ENCODE measurements around the gene SHISA4. TPM values are rescaled to one million over a fixed set of nuclear protein-coding genes. Genes with fewer than 3 reads are reported as not detected.

SHISA4 gene
- total RNA-seq, 1 experiment from 2014 or later = 9.9 TPM

DNA sequence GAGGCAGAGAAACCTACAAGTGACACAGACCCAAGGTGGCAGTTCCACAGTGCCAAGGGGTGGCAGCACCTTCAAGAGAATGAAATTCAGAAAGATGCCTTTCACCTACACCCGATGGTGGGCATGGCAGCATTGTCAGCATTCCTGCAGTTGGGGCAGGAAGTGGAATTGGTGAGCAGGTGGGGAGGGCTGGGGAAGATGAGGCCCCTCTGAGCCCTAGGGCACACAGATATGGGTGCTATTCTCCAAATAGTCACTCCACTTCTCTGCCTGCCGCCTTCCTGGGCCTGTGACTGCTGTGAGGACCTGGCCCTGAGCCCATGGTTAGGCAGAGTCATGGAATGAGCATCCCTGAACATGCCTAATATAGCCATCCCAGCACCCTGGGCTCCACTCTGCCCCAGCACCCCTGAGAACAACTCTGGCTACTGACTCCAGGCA lies 8.3 kb downstream of the SHISA4 start:
- no TSS peak for BruUV-seq (replicated peaks)
- peaks cover 4% of the 10 kb centered on the region for H3K36me3 Mint-ChIP-seq (ENCODE audit: insufficient read depth, unreplicated experiment)
- intact Hi-C loops (cut with micrococcal nuclease; ENCODE audit: unreplicated experiment) = loop anchor here (1.0 to 5.0 kb wide), 3 partner anchors 75 to 238 kb away; no protein-coding TSS in a partner anchor
- H3K4me1 Mint-ChIP-seq (ENCODE audit: low read depth, unreplicated experiment) = peaks cover 10% of the 10 kb centered on the region
- H3K9me3 Mint-ChIP-seq (ENCODE audit: low read depth, unreplicated experiment) = peaks cover 5% of the 10 kb centered on the region
- DNase-seq = peak; percentile 64
- CTCF ChIA-PET = interaction anchor here (0.6 to 3.2 kb wide), 8 partner anchors 10 to 222 kb away, joined by 3 to 74 read pairs (median 6); partner anchors contain the start of gene LMOD1
- H3K4me3 Mint-ChIP-seq (ENCODE audit: low read depth, unreplicated experiment) = no peak overlapping the region
- TF ChIP-seq, protein P1, sequence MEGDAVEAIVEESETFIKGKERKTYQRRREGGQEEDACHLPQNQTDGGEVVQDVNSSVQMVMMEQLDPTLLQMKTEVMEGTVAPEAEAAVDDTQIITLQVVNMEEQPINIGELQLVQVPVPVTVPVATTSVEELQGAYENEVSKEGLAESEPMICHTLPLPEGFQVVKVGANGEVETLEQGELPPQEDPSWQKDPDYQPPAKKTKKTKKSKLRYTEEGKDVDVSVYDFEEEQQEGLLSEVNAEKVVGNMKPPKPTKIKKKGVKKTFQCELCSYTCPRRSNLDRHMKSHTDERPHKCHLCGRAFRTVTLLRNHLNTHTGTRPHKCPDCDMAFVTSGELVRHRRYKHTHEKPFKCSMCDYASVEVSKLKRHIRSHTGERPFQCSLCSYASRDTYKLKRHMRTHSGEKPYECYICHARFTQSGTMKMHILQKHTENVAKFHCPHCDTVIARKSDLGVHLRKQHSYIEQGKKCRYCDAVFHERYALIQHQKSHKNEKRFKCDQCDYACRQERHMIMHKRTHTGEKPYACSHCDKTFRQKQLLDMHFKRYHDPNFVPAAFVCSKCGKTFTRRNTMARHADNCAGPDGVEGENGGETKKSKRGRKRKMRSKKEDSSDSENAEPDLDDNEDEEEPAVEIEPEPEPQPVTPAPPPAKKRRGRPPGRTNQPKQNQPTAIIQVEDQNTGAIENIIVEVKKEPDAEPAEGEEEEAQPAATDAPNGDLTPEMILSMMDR (IDR thresholded peaks at IDR 0.05; ENCODE audit: unreplicated experiment) = no peak
- no peak overlapping the region for H3K27ac Mint-ChIP-seq (ENCODE audit: unreplicated experiment)
- peaks cover 16% of the 10 kb centered on the region for H3K27me3 Mint-ChIP-seq (ENCODE audit: unreplicated experiment)

DNA sequence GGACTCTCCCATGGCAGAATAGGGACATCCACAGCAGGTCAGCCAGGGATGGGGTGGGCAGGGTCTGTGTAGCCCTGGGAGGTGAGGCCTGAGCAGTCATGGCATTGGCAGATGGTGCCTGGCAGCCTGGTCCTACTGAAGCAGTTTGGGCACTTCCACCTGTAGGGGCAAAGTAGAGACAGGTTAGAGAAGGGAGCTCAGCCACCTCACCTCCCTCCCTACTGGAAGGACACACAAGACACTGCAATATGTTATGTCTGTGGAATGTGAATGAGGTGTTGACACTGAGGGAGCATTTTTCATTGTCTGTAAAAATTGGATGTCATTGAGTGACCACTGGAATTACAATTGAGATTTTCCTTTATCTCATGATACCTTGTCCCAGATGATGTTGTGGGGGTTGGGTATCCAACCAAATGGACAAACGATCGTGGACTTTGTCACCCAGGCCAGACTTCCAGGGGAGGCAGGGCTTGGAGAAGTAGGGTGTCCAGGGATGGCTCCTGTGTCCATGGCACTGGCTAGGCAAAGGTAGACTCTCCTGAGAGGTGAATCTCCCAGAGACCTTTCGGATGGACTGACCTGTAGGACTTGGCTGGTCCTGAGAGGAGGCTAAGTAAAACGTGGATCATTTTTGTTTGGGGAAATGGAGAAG lies 9.7 kb downstream of the SHISA4 start:
- TF ChIP-seq, protein P1 (IDR thresholded peaks at IDR 0.05; ENCODE audit: unreplicated experiment) = no peak

DNA sequence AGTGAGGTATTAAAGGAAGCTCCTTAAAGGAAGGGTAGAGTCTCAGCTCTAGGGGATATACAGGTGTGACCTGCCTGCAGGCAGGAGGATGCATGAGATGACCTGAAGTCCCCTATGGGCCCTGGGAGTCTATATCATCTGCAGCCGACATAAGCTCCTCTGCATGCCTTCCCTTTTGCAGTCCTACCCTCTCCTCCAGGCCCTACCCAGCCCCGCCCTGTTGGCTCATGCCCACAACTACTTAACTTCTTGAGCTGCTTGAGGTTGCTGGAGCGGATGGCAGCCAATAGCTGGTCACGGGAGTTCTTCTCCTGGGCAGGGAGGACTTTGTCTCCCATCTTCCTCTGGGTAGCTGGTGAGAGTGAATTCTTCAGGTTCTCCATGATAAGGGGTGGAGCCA lies 10.3 kb downstream of the SHISA4 start:
- DNase-seq = no peak
- no peak overlapping the region for H3K27ac Mint-ChIP-seq (ENCODE audit: unreplicated experiment)
- TF ChIP-seq, protein P1 (IDR thresholded peaks at IDR 0.05; ENCODE audit: unreplicated experiment) = no peak
- BruUV-seq (replicated peaks) = no TSS peak
- peaks cover 16% of the 10 kb centered on the region for H3K27me3 Mint-ChIP-seq (ENCODE audit: unreplicated experiment)
- CTCF ChIA-PET = no interaction called here
- H3K4me3 Mint-ChIP-seq (ENCODE audit: low read depth, unreplicated experiment) = no peak overlapping the region
- H3K4me1 Mint-ChIP-seq (ENCODE audit: low read depth, unreplicated experiment) = peaks cover 10% of the 10 kb centered on the region
- H3K9me3 Mint-ChIP-seq (ENCODE audit: low read depth, unreplicated experiment) = peaks cover 5% of the 10 kb centered on the region
- H3K36me3 Mint-ChIP-seq (ENCODE audit: insufficient read depth, unreplicated experiment) = peaks cover 4% of the 10 kb centered on the region
- intact Hi-C loops (cut with micrococcal nuclease; ENCODE audit: unreplicated experiment) = loop anchor here (5.0 kb wide), 1 partner anchor 218 kb away; no protein-coding TSS in a partner anchor

More for the DNA sequence above, 9.7 kb downstream of the SHISA4 start:
- no peak overlapping the region for H3K27ac Mint-ChIP-seq (ENCODE audit: unreplicated experiment)
- H3K4me3 Mint-ChIP-seq (ENCODE audit: low read depth, unreplicated experiment) = no peak overlapping the region
- H3K27me3 Mint-ChIP-seq (ENCODE audit: unreplicated experiment) = peaks cover 16% of the 10 kb centered on the region
- peaks cover 4% of the 10 kb centered on the region for H3K36me3 Mint-ChIP-seq (ENCODE audit: insufficient read depth, unreplicated experiment)
- peaks cover 10% of the 10 kb centered on the region for H3K4me1 Mint-ChIP-seq (ENCODE audit: low read depth, unreplicated experiment)
- CTCF ChIA-PET = interaction anchor here (1.0 kb wide), 1 partner anchor 237 kb away, joined by 4 read pairs; no protein-coding TSS in a partner anchor
- BruUV-seq (replicated peaks) = no TSS peak
- intact Hi-C loops (cut with micrococcal nuclease; ENCODE audit: unreplicated experiment) = loop anchor here (5.0 kb wide), 1 partner anchor 219 kb away; no protein-coding TSS in a partner anchor
- no peak for DNase-seq
- peaks cover 5% of the 10 kb centered on the region for H3K9me3 Mint-ChIP-seq (ENCODE audit: low read depth, unreplicated experiment)

DNA sequence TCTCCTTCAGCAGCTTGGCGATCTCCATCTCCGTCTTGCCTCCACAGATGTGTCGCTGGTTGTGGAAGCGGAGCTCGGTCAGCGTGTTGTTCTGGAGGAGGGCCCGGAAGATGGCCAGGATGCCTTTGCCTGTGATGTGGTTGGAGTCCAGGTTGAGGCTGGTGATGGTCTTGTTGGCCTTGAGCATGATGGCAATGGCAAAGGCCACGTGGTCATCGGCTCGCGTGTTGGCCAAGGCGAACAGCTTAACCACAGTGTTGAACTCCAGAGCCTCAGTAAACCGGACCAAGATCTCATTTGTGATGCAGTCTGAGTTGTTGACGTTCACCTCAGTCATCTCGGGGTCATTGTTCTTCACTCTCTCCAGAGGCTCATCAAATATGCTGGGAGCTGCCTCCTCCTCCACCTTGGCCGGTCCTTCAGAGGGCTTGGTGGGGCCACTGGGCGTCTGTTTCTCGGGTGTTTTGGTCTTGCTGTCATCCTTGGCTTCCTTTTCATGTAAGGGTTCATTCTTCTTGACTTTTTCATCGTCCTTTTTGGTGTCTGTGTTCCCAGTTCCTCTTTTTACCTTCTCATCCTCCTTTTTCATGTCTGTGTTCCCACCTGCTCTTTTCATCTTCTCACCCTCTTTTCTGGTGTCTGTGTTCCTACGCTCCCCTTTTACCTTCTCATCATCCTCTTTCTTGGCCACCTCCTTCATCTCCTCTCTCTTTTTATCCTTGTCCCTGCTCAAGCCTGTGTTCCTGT lies 11.2 kb downstream of the SHISA4 start:
- peaks cover 4% of the 10 kb centered on the region for H3K36me3 Mint-ChIP-seq (ENCODE audit: insufficient read depth, unreplicated experiment)
- TF ChIP-seq, protein P1 (IDR thresholded peaks at IDR 0.05; ENCODE audit: unreplicated experiment) = no peak
- intact Hi-C loops (cut with micrococcal nuclease; ENCODE audit: unreplicated experiment) = loop anchor here (5.0 kb wide), 1 partner anchor 217 kb away; no protein-coding TSS in a partner anchor
- H3K4me3 Mint-ChIP-seq (ENCODE audit: low read depth, unreplicated experiment) = no peak overlapping the region
- no TSS peak for BruUV-seq (replicated peaks)
- CTCF ChIA-PET = no interaction called here
- peaks cover 16% of the 10 kb centered on the region for H3K27me3 Mint-ChIP-seq (ENCODE audit: unreplicated experiment)
- peaks cover 10% of the 10 kb centered on the region for H3K4me1 Mint-ChIP-seq (ENCODE audit: low read depth, unreplicated experiment)
- no peak overlapping the region for H3K27ac Mint-ChIP-seq (ENCODE audit: unreplicated experiment)
- no peak for DNase-seq
- peaks cover 5% of the 10 kb centered on the region for H3K9me3 Mint-ChIP-seq (ENCODE audit: low read depth, unreplicated experiment)
